HepG2 (cell line): ENCODE results near the gene RNF11. TPM values are rescaled to one million over a fixed set of nuclear protein-coding genes. Genes with fewer than 3 reads are reported as not detected.

ENCODE experiments used
- ARHGAP35 ChIP-seq: sonication (generic); formaldehyde crosslinking; IDR thresholded peaks from 2 replicates; pipeline ENCODE4 v1.9.0; 2022; ENCODE audit warnings: mild to moderate bottlenecking, inconsistent platforms, moderate library complexity, missing genetic modification reagents, borderline replicate concordance
- DMAP1 ChIP-seq: IDR thresholded peaks from 2 replicates; pipeline ENCODE4 v1.6.1; 2016
- GPN1 ChIP-seq: sonication (generic); formaldehyde crosslinking; IDR thresholded peaks from 2 replicates; pipeline ENCODE4 v1.5.1; 2020; ENCODE audit warnings: missing genetic modification reagents, borderline replicate concordance
- NFE2L2 ChIP-seq: fragments of 150-350 bp; IDR thresholded peaks from 2 replicates; pipeline ENCODE4 v1.6.1; 2014; ENCODE audit warnings: low read length
- SRSF1 ChIP-seq: fragments of 200-400 bp; formaldehyde crosslinking; optimal IDR thresholded peaks from 2 replicates; pipeline ENCODE3; 2017; ENCODE audit warnings: mild to moderate bottlenecking, low read depth, low read length, moderate library complexity
- TRIM24 ChIP-seq: sonication (generic); formaldehyde crosslinking; IDR thresholded peaks from 2 replicates; pipeline ENCODE4 v1.8.0; 2022; ENCODE audit warnings: mild to moderate bottlenecking, missing genetic modification reagents
- ZNF589 ChIP-seq: sonication (generic); formaldehyde crosslinking; conservative IDR thresholded peaks from 2 replicates; pipeline ENCODE4 v1.8.0; 2022; ENCODE audit warnings: mild to moderate bottlenecking, moderate library complexity, missing genetic modification reagents
- ZNF616 ChIP-seq: sonication (generic); formaldehyde crosslinking; IDR thresholded peaks from 2 replicates; pipeline ENCODE4 v1.5.0; 2020; ENCODE audit warnings: low read depth, mild to moderate bottlenecking, missing genetic modification reagents
- polyA plus RNA-seq, 8 experiments: library from polyadenylated mRNA; depleted of rRNA in 3 of 8; stranded (reverse) in 7 of 8; unstranded in 1 of 8; fragments of >200 nt; fragmentation: Illumina TruSeq in 4 of 8; extraction: Trizol in 4 of 8; gene quantifications; 2 replicates each; pipeline versions ENCODE4 v1.2.1 to v1.2.3, GENCODE V29; 2011 to 2016; ENCODE audit warnings: low read depth in 4 of 8, missing spikeins in 1 of 8, mixed read lengths in 1 of 8; ENCODE audit not compliant: insufficient read depth in 1 of 8
- total RNA-seq, 5 experiments: library from RNA; depleted of rRNA; stranded (reverse); fragments of >200 nt; fragmentation: Illumina TruSeq; extraction: Trizol; gene quantifications; 2 replicates each; pipeline ENCODE4 v1.2.3, GENCODE V29; 2016; ENCODE audit warnings: low read depth in 1 of 5
- TF ChIP-seq, protein P1 (sequence below), 2 experiments: sonication (generic) in 1 of 2; formaldehyde crosslinking in 1 of 2; IDR thresholded peaks; 2 replicates each; pipeline versions ENCODE4 v1.4.0 to v1.6.1; 2016 to 2020; ENCODE audit warnings: borderline replicate concordance in 1 of 2, low read depth in 1 of 2, mild to moderate bottlenecking in 1 of 2, missing genetic modification reagents in 1 of 2
- TF ChIP-seq, protein P2 (sequence below): sonication (generic); formaldehyde crosslinking; IDR thresholded peaks from 2 replicates; pipeline ENCODE4 v1.5.0; 2020; ENCODE audit warnings: mild to moderate bottlenecking, missing genetic modification reagents
- TF ChIP-seq, protein P3 (sequence below): sonication (generic); formaldehyde crosslinking; IDR thresholded peaks from 2 replicates; pipeline ENCODE4 v1.5.0; 2020; ENCODE audit warnings: mild to moderate bottlenecking, missing genetic modification reagents
- TF ChIP-seq, protein P4 (sequence below): sonication (generic); formaldehyde crosslinking; conservative IDR thresholded peaks from 2 replicates; pipeline ENCODE4 v1.5.0; 2020; ENCODE audit warnings: missing genetic modification reagents

RNF11 gene
- total and polyA plus RNA-seq, 2 of the 13 experiments (the other 11 are each of a cell fraction or from before 2014, with no cell fraction given): 41.2 to 48.8 TPM

DNA sequence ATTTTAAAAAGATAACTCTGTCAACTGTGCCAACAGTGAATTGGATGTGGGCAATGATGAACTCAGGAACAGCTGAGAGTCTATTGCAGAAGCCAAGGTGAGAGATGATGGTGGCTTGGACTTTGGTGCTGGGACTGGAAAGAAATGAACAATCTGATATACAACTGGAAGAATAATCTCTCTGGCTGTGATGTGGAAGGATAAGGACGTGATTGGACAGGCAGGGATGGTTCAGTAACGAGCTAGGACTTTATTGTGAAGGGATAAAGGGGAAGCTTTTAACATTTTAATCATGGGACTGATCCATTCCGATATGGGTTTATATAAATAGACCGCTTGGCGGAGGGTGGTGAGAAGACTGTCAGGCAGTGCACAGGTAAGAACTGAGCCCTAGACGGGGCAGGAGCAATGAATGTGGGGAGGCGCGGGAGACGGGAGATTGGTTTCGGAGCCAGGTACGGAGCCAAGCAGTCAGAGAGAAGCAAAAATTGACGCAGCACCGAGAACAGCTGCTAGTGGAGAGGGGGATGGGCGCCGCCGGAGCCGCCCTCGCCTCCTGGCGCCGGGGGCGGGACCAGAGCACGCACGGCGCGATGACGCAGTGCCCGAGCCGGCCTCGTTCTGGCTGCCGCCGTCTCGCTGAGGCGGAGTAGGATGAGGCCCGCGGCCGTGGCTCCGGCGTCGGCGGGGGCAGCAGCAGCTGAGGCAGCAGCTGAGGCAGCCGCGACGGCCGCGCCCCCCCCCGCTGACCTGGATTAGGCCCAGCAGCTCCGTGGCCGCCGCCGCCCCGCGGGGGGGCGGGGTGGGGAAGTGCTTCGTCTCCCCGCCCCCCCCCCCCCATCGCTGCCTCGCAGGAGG, at the start of gene RNF11 (continued):
- TF ChIP-seq SRSF1: no peak
- peak; percentile 61 for TF ChIP-seq ZNF589
- TF ChIP-seq DMAP1: peak; percentile 28; the same call in 1 of the 2 replicates
- TF ChIP-seq, protein P1, sequence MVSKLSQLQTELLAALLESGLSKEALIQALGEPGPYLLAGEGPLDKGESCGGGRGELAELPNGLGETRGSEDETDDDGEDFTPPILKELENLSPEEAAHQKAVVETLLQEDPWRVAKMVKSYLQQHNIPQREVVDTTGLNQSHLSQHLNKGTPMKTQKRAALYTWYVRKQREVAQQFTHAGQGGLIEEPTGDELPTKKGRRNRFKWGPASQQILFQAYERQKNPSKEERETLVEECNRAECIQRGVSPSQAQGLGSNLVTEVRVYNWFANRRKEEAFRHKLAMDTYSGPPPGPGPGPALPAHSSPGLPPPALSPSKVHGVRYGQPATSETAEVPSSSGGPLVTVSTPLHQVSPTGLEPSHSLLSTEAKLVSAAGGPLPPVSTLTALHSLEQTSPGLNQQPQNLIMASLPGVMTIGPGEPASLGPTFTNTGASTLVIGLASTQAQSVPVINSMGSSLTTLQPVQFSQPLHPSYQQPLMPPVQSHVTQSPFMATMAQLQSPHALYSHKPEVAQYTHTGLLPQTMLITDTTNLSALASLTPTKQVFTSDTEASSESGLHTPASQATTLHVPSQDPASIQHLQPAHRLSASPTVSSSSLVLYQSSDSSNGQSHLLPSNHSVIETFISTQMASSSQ (IDR thresholded peaks at IDR 0.05; ENCODE audit: low read depth): no peak
- TF ChIP-seq, protein P1 (CRISPR knock-in tag; IDR thresholded peaks at IDR 0.05; ENCODE audit: borderline replicate concordance): no peak; the same call in 1 of the 2 replicates
- TF ChIP-seq, protein P2, sequence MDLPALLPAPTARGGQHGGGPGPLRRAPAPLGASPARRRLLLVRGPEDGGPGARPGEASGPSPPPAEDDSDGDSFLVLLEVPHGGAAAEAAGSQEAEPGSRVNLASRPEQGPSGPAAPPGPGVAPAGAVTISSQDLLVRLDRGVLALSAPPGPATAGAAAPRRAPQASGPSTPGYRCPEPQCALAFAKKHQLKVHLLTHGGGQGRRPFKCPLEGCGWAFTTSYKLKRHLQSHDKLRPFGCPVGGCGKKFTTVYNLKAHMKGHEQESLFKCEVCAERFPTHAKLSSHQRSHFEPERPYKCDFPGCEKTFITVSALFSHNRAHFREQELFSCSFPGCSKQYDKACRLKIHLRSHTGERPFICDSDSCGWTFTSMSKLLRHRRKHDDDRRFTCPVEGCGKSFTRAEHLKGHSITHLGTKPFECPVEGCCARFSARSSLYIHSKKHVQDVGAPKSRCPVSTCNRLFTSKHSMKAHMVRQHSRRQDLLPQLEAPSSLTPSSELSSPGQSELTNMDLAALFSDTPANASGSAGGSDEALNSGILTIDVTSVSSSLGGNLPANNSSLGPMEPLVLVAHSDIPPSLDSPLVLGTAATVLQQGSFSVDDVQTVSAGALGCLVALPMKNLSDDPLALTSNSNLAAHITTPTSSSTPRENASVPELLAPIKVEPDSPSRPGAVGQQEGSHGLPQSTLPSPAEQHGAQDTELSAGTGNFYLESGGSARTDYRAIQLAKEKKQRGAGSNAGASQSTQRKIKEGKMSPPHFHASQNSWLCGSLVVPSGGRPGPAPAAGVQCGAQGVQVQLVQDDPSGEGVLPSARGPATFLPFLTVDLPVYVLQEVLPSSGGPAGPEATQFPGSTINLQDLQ: no peak; the same call in 1 of the 2 replicates
- 0 out of 2 replicates have a peak, but pooled peaks have one; percentile 40 for TF ChIP-seq ZNF616 (CRISPR knock-in tag)
- TF ChIP-seq TRIM24 (CRISPR knock-in tag): no peak
- no peak for TF ChIP-seq GPN1 (CRISPR knock-in tag)
- no peak for TF ChIP-seq ARHGAP35 (CRISPR knock-in tag)
- TF ChIP-seq, protein P3, sequence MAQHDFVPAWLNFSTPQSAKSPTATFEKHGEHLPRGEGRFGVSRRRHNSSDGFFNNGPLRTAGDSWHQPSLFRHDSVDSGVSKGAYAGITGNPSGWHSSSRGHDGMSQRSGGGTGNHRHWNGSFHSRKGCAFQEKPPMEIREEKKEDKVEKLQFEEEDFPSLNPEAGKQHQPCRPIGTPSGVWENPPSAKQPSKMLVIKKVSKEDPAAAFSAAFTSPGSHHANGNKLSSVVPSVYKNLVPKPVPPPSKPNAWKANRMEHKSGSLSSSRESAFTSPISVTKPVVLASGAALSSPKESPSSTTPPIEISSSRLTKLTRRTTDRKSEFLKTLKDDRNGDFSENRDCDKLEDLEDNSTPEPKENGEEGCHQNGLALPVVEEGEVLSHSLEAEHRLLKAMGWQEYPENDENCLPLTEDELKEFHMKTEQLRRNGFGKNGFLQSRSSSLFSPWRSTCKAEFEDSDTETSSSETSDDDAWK (CRISPR knock-in tag): no peak
- TF ChIP-seq, protein P4, sequence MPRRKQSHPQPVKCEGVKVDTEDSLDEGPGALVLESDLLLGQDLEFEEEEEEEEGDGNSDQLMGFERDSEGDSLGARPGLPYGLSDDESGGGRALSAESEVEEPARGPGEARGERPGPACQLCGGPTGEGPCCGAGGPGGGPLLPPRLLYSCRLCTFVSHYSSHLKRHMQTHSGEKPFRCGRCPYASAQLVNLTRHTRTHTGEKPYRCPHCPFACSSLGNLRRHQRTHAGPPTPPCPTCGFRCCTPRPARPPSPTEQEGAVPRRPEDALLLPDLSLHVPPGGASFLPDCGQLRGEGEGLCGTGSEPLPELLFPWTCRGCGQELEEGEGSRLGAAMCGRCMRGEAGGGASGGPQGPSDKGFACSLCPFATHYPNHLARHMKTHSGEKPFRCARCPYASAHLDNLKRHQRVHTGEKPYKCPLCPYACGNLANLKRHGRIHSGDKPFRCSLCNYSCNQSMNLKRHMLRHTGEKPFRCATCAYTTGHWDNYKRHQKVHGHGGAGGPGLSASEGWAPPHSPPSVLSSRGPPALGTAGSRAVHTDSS (CRISPR knock-in tag): no peak
- no peak for TF ChIP-seq NFE2L2
